NCI-H446 (cell line): Measurements from ENCODE around the gene BFSP1.

Source experiments
- DNase-seq, 2 experiments: peaks; one replicate each; lab custom pipeline; 2025; lab: John Stamatoyannopoulos, UW

Gene BFSP1

GRCh38 chr20:17497821-17498580, 33.2 kb downstream of the BFSP1 start:
- peak in 1 of 2 experiments; percentile 43 for DNase-seq

GRCh38 chr20:17495826-17496225, 35.4 kb downstream of the BFSP1 start:
- DNase-seq = no peak

GRCh38 chr20:17494201-17494600, 37.0 kb downstream of the BFSP1 start:
- DNase-seq = no peak

- DNase-seq = no peak
Observed at GRCh38 chr20:17493173-17493572, 38.0 kb downstream of the BFSP1 start.

- no peak for DNase-seq
Observed at GRCh38 chr20:17491488-17491887, 39.7 kb downstream of the BFSP1 start.

- no peak for DNase-seq
Observed at GRCh38 chr20:17491041-17491440, 40.1 kb downstream of the BFSP1 start.

GRCh38 chr20:17490501-17490900, 40.7 kb downstream of the BFSP1 start:
- DNase-seq = no peak

GRCh38 chr20:17488916-17489600, 42.1 kb downstream of the BFSP1 start:
- no peak for DNase-seq

GRCh38 chr20:17485017-17485416, 46.2 kb downstream of the BFSP1 start:
- DNase-seq = no peak

GRCh38 chr20:17482536-17482935, 48.6 kb downstream of the BFSP1 start:
- no peak for DNase-seq

- no peak for DNase-seq
Observed at GRCh38 chr20:17481661-17482060, 49.5 kb downstream of the BFSP1 start.

GRCh38 chr20:17480696-17481095, 50.5 kb downstream of the BFSP1 start:
- no peak for DNase-seq

GRCh38 chr20:17479063-17479657, 52.0 kb downstream of the BFSP1 start:
- no peak for DNase-seq

GRCh38 chr20:17473659-17474058, 57.5 kb downstream of the BFSP1 start:
- no peak for DNase-seq

GRCh38 chr20:17471606-17472187, 59.5 kb downstream of the BFSP1 start:
- DNase-seq = no peak

GRCh38 chr20:17470973-17471372, 60.2 kb downstream of the BFSP1 start:
- DNase-seq = no peak

- DNase-seq = no peak
Observed at GRCh38 chr20:17470521-17470920, 60.7 kb downstream of the BFSP1 start.

- DNase-seq = no peak
Observed at GRCh38 chr20:17469246-17470030, 61.7 kb downstream of the BFSP1 start.

GRCh38 chr20:17468073-17468840, 62.9 kb downstream of the BFSP1 start:
- no peak for DNase-seq

GRCh38 chr20:17467120-17467655, 64.0 kb downstream of the BFSP1 start:
- DNase-seq = no peak

- DNase-seq = no peak
Observed at GRCh38 chr20:17466641-17467040, 64.5 kb downstream of the BFSP1 start.
